ENCODE results near the gene CAPN13. TPM values are rescaled to one million over a fixed set of nuclear protein-coding genes. Genes with fewer than 3 reads are reported as not detected.

CAPN13 gene
- total RNA-seq, 1 experiment from 2014 or later, result not detected

GRCh38 chr2:30738141-30738911 lies 68.9 kb downstream of the CAPN13 start:
- H3K27me3 ChIP-seq (ENCODE audit: control insufficient read depth, insufficient read depth, low read length), result peaks cover 2% of the 10 kb centered on the region; the same call in 1 of the 2 replicates
- ChIA-PET POLR2A (no interaction called here), CTCF (no interaction called here)
- no peaks in the 10 kb centered on the region for H3K4me1 ChIP-seq (ENCODE audit: control insufficient read depth, insufficient read depth, low read length)
- BruUV-seq (replicated peaks), result no TSS peak
- in situ Hi-C loops (cut with HindIII; ENCODE audit: low pct_unique_long_range_greater_than_20kb, low sequenced_read_pairs) (no loop called here), intact Hi-C loops (cut with micrococcal nuclease; ENCODE audit: unreplicated experiment) (no loop called here)
- H3K36me3 ChIP-seq (ENCODE audit: control insufficient read depth, insufficient read depth, low read length), result no peaks in the 10 kb centered on the region
- H3K9me3 ChIP-seq (ENCODE audit: control insufficient read depth, insufficient read depth, low read depth, low read length), result no peaks in the 10 kb centered on the region
- no peak overlapping the region for H3K4me3 ChIP-seq (ENCODE audit: low read depth in 2 of 2, low read length in 2 of 2)
- TF ChIP-seq POLR2AphosphoS5 (IDR thresholded peaks at IDR 0.05; ENCODE audit: low read depth, low read length) (no peak), TCF7L2 (IDR thresholded peaks at IDR 0.05; ENCODE audit: low read depth, low read length) (no peak), SIN3A (IDR thresholded peaks at IDR 0.05; ENCODE audit: borderline replicate concordance, insufficient read depth, low read depth, low read length) (no peak), REST (IDR thresholded peaks at IDR 0.05; ENCODE audit: insufficient read depth in 1 of 2, low read depth in 2 of 2, low read length in 1 of 2) (no peak), CTCF (IDR thresholded peaks at IDR 0.05) (no peak)
- no peak overlapping the region for H3K27ac ChIP-seq (ENCODE audit: low read length)
- DNase-seq (ENCODE audit: low read depth, low spot score) (no peak), ATAC-seq (no peak)

GRCh38 chr2:30737326-30737610 lies 70.0 kb downstream of the CAPN13 start:
- ChIA-PET POLR2A (no interaction called here), CTCF (no interaction called here)
- H3K4me1 ChIP-seq (ENCODE audit: control insufficient read depth, insufficient read depth, low read length), result no peaks in the 10 kb centered on the region
- peaks cover 2% of the 10 kb centered on the region; the same call in 1 of the 2 replicates for H3K27me3 ChIP-seq (ENCODE audit: control insufficient read depth, insufficient read depth, low read length)
- TF ChIP-seq SIN3A (IDR thresholded peaks at IDR 0.05; ENCODE audit: borderline replicate concordance, insufficient read depth, low read depth, low read length), result no peak
- intact Hi-C loops (cut with micrococcal nuclease; ENCODE audit: unreplicated experiment) (no loop called here), in situ Hi-C loops (cut with HindIII; ENCODE audit: low pct_unique_long_range_greater_than_20kb, low sequenced_read_pairs) (no loop called here)
- ATAC-seq, result no peak
- H3K27ac ChIP-seq (ENCODE audit: low read length), result no peak overlapping the region
- H3K4me3 ChIP-seq (ENCODE audit: low read depth in 2 of 2, low read length in 2 of 2), result no peak overlapping the region
- no TSS peak for BruUV-seq (replicated peaks)
- H3K9me3 ChIP-seq (ENCODE audit: control insufficient read depth, insufficient read depth, low read depth, low read length), result no peaks in the 10 kb centered on the region
- DNase-seq (ENCODE audit: low read depth, low spot score), result no peak
- H3K36me3 ChIP-seq (ENCODE audit: control insufficient read depth, insufficient read depth, low read length), result no peaks in the 10 kb centered on the region
